Peyer's patch (tissue), 4 donors: ENCODE data around the gene FAM187B.

Experiments used
- POLR2A ChIP-seq, 2 donors: fragments of 450-650 bp; IDR thresholded peaks; one replicate each; pipeline ENCODE4 v1.5.1; 2017; ENCODE audit warnings: antibody characterized with exemption in 2 of 2, mild to moderate bottlenecking in 2 of 2, moderate library complexity in 2 of 2
- TF ChIP-seq, protein P1 (sequence below), 6 experiments: fragments of 450-650 bp in 4 of 6; fragments of 200-600 bp in 2 of 6; sonication (generic) in 1 of 6; IDR thresholded peaks; one replicate each; pipeline ENCODE4 v1.5.1; 2017 to 2019; ENCODE audit warnings: antibody characterized with exemption in 6 of 6, mild to moderate bottlenecking in 3 of 6, moderate library complexity in 1 of 6

DNA sequence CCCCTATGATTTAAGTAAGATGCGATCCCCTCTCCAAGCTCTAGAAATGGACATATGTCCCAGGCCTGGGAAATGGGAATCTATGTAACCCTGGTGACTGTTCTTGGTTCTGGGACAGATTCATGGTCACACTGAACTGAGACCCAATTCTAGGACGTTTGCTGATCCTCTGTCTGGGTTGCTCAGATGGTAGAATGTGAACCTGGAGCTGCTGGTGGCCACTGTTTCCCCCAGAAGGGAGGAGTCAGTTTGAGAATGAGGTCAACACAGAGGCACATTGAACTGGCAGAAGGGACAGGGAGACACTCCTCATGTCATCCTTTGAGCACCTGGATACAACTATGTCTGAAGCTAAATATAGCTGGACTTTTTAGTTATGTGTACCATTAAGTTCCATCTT, 29.1 kb downstream of the FAM187B start:
- TF ChIP-seq, protein P1, sequence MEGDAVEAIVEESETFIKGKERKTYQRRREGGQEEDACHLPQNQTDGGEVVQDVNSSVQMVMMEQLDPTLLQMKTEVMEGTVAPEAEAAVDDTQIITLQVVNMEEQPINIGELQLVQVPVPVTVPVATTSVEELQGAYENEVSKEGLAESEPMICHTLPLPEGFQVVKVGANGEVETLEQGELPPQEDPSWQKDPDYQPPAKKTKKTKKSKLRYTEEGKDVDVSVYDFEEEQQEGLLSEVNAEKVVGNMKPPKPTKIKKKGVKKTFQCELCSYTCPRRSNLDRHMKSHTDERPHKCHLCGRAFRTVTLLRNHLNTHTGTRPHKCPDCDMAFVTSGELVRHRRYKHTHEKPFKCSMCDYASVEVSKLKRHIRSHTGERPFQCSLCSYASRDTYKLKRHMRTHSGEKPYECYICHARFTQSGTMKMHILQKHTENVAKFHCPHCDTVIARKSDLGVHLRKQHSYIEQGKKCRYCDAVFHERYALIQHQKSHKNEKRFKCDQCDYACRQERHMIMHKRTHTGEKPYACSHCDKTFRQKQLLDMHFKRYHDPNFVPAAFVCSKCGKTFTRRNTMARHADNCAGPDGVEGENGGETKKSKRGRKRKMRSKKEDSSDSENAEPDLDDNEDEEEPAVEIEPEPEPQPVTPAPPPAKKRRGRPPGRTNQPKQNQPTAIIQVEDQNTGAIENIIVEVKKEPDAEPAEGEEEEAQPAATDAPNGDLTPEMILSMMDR (IDR thresholded peaks at IDR 0.05): no peak
- TF ChIP-seq POLR2A (IDR thresholded peaks at IDR 0.05): no peak
